DMS53 treated with DMSO at 0.1 percent for 48 hours (cell line): ENCODE results near the gene NNT.
"Not testable (repeated sequence)": the region's sequence is repeated elsewhere in the genome, so short reads cannot be mapped to it uniquely, and the experiment has no call there.

Experiments used
- DNase-seq: peaks from one replicate; lab custom pipeline; 2025; ENCODE audit not compliant: unreplicated experiment; lab: John Stamatoyannopoulos, UW

NNT gene

DNA sequence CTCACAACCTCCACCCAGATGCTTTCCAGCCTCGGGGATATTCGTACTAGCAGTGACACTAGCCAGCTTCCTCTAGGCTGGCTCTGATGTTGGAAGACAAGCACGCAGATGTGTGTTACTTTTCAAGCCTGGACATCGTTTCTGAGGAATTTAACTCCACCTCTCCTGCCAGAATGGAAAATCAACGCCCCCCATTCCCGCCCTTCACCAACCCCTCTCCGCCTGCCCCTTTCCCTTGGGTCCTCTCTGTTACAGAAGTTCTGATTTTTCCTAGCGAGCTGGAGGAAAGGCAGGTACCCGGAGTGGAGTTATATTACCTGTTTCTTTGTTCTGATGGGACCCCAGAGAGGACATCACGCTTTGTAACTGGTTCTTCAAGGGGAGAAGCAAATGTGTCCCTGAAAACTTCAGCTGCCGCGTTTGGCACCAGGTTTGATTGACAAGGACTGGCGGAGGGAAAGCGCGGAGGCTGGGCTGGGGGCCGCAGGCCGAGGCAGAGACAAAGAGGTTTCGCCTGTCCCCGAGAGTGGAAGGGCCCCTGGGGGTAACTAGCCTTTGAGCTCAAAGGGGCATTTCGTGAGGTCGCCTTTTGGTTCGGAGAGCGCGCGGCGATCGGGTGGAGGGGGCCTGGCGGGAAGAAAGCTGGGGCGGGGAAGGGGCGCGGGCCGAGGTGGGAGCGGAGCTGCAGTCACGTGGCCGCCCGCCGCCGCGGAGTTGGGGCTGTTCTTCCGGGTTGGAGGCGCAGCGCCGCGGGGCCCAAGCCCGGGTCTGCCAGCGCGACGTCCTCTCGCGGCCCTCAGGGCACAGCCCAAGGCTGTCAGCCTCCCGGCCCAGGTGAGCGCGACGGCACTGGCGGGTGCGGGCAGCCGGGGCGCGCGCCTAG lies at the start of gene NNT:
Gene NNT (plus strand): TSS at position 720 of the 883 bp plus-strand sequence. CDS start 6,016 bp downstream, outside the sequence.
- peak; percentile 52 for DNase-seq

GRCh38 chr5:43553381-43553780 lies 49.6 kb upstream of the NNT start:
- DNase-seq, result peak; percentile 4

DNA sequence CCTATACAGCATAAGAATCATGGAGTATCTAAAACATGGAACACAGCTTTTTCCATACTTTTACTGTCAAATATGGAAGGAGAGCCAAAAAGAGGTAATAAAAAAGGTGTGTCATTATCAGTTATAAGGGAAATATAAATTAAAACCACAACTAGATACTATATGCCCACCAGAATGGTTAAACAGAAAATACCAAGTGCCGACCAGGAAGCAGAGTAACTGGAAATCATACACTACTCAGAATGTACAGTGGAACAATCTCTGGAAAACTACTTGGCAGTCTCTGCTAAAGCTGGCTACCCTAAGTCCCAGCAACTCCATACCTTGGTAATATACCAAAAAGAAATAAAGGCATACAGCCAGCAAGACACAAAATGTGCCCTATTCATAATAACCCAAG lies 48.5 kb upstream of the NNT start:
- DNase-seq, result no peak

DNA sequence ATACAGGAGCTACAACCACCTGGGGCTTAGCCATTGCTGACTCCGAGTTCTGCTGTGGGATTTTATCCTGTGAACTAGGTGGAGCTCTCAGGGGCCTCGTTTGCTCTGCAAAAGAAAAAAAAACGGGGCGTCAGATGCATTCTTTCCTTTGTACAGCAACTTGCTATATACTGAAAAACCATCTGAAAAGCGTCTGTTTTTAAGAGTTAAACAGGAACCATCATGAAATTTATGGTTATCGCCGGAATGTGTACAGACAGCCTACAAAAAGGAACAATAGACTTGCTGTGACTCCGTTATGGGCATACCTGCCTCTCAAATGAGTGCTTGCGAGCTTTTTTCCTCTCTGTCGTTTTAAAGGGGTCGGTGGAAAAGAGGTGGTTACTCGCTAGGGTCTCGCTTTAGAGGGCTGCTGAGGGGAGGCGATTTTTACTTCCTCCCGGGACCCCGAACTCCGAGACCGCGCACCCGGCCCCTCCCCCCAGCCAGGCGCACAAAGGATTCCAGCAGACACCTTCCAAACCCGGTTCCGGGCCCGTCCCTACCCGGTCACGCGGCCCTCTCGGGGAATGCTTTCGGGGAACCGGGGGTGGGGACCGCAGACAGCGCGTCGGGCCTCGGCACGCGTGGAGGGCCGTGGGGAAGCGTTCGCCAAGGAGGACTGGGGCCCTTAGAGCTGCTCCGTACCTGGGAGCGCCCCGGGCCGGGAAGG lies 46.9 kb upstream of the NNT start:
- no peak for DNase-seq

GRCh38 chr5:43556607-43556856 lies 46.4 kb upstream of the NNT start:
- DNase-seq, result not testable (repeated sequence)

GRCh38 chr5:43556857-43557542 lies 46.0 kb upstream of the NNT start, which contains the start of gene PAIP1:
Gene PAIP1 (minus strand): TSS chr5:43557077. CDS start chr5:43556846, 231 bp downstream.
- DNase-seq, result peak; percentile 74

GRCh38 chr5:43560128-43560527 lies 42.9 kb upstream of the NNT start:
- no peak for DNase-seq

DNA sequence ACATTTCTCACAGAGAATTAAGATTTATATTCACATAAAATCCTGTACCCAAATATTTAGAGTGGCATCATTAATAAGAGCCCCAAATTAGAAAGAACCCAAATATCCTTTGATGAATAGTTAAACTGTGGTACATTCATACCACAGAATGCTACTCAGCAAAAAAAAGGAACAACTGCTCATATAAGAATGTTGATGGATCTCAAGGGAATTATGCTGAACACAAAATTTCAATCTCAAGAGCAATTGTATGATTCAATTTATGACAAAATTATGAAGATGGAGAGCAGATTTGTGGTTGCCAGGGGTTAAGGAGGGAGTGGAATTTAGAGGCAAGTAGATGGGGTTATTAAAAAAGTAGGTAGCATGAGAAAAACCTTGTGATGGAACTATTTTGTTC lies 41.6 kb upstream of the NNT start:
- DNase-seq, result no peak

GRCh38 chr5:43563321-43563720 lies 39.7 kb upstream of the NNT start:
- no peak for DNase-seq

GRCh38 chr5:43564289-43564850 lies 38.6 kb upstream of the NNT start:
- DNase-seq, result no peak

DNA sequence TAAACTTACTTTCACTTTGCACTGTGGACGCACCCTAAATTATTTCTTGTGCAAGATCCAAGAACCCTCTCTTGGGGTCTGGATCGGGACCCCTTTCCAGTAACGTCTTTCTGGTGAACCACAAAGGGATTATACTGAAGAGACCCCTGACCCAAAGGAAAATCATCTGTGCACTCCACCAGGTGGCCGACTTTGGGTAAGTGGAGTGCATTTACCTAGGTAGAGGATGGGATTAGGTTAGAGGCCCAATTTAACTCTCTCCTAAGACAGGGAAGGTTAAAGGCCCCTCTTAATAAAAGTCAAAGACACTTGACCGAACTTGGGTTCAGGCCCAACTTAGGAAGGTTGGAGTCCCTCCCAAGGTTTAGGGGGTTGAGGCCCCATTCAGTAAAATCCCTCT lies 37.9 kb upstream of the NNT start:
- no peak for DNase-seq

DNA sequence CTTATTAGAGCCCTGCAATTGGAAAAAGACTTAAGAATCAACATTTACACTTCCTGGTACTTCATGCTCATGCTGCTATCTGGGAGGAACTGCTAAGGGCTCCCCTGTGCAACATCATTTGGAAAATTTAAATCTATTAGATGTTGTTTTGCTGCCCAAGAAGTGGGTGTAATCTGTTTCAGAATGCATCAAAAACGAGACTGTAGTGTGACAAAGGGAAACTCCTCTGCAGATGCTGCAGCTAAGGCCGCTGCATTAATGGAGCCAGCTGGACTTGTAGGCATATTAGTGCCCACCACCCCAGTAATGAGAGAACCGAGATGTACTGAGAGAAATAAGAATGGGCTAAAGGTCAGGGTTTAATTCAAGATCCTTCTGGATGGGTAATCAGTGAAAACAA lies 35.0 kb upstream of the NNT start:
- no peak for DNase-seq

DNA sequence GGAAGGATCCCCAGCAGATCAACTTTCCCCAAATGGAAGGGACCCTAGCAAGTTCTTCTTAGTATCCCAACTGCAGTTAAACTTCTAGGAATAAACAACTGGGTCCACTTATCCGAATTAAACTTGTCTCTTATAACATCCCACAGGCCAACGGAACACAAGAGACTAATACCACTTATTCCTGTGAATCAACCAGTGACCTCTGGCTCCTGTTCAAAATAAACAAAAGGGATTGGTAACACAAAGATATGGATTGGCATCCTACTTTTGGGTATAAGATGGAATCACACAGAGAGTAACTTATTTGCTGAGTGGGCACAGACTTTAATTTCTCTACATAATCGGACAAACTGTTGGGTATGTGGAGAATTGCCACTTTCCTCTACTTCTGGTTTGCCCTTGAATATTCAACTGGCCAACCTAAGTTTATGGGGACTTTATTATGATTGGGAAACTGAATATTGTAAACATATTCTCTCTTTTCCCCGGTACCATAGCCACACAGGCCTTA lies 33.7 kb upstream of the NNT start:
- DNase-seq, result no peak

GRCh38 chr5:43570450-43571158 lies 32.4 kb upstream of the NNT start:
- DNase-seq, result no peak

GRCh38 chr5:43571237-43571636 lies 31.7 kb upstream of the NNT start:
- DNase-seq, result no peak

GRCh38 chr5:43572357-43572756 lies 30.6 kb upstream of the NNT start:
- no peak for DNase-seq

DNA sequence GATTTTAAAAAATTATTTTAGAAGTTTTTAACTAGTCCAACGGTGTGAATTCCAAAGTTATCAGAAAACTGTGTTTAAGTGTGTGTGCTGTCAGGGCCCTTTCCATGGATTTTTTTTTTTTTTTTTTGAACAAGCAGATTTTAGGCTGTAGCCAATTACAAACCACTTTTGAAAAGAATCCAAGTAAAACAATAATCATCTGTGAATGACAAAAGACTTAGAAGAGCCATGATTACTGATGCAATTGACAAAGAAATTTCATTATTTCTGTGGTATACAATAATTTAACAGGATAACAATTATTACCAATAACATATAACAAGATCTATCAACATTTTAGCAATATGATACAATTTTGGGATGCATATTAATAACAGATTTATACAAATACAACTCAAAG lies 29.9 kb upstream of the NNT start:
- no peak for DNase-seq

DNA sequence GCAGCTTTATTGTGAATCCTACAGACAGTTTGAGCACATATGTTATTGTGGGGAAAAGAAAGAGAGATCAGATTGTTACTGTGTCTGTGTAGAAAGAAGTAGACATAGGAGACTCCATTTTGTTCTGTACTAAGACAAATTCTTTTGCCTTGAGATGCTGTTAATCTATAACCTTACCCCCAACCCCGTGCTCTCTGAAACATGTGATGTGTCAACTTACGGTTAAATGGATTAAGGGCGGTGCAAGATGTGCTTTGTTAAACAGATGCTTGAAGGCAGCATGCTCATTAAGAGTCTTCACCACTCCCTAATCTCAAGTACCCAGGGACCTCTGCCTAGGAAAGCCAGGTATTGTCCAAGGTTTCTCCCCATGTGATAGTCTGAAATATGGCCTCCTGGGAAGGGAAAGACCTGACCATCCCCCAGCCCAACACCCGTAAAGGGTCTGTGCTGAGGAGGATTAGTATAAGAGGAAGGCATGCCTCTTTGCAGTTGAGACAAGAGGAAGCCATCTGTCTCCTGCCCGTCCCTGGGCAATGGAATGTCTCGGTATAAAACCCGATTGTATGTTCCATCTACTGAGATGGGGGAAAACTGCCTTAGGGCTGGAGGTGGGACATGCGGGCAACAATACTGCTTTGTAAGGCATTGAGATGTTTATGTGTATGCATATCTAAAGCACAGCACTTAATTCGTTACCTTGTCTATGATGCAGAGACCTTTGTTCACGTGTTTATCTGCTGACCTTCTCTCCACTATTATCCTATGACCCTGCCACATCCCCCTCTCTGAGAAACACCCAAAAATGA lies 22.4 kb upstream of the NNT start:
- DNase-seq, result not testable (repeated sequence)

DNA sequence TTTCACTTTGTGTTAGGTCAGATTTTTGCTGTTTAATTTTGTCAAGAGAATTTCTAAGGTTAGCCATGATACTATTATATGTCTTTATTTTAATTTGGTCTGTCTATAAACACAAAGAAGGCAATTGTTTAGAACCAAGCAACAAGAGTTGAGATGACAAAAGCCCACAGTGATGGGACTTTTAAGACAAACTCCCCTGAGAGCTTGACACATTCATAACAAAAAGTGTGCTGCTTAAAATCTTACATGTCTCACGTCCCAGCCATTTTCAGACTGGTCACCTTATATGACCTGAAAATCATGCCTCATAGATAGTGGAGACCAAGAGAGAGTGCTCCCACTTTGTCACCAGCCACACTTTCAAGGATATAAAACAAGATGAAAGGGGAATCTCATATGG lies 21.6 kb upstream of the NNT start:
- DNase-seq, result no peak
